NCI-H526 treated with DMSO at 0.1 percent for 48 hours (cell line): ENCODE data around the gene LRRC10B.

Source experiments
- DNase-seq: peaks from one replicate; lab custom pipeline; 2025; lab: John Stamatoyannopoulos, UW

Gene LRRC10B

GRCh38 chr11:61546663-61547062 is 38.1 kb downstream of the LRRC10B start:
- DNase-seq: no peak

- DNase-seq: no peak
Observed at GRCh38 chr11:61547246-61547645, 38.7 kb downstream of the LRRC10B start.

GRCh38 chr11:61549177-61549576 is 40.6 kb downstream of the LRRC10B start:
- DNase-seq: no peak

- no peak for DNase-seq
Observed at GRCh38 chr11:61549662-61550568, 41.4 kb downstream of the LRRC10B start.

GRCh38 chr11:61550665-61551227 is 42.2 kb downstream of the LRRC10B start:
- DNase-seq: no peak

GRCh38 chr11:61551634-61552033 is 43.1 kb downstream of the LRRC10B start:
- DNase-seq: no peak

- DNase-seq: no peak
Observed at GRCh38 chr11:61552108-61552635, 43.6 kb downstream of the LRRC10B start.

GRCh38 chr11:61553373-61554171 is 45.0 kb downstream of the LRRC10B start:
- peak; percentile 22 for DNase-seq

GRCh38 chr11:61554172-61554988 is 45.8 kb downstream of the LRRC10B start:
- DNase-seq: no peak

GRCh38 chr11:61555051-61555969 is 46.8 kb downstream of the LRRC10B start:
- DNase-seq: peak; percentile 62

- no peak for DNase-seq
Observed at GRCh38 chr11:61555978-61556377, 47.4 kb downstream of the LRRC10B start.

- no peak for DNase-seq
Observed at GRCh38 chr11:61556621-61557020, 48.1 kb downstream of the LRRC10B start.
